GM20000 (cell line): ENCODE data around the gene STX2.
"Not testable (repeated sequence)": the region's sequence is repeated elsewhere in the genome, so short reads cannot be mapped to it uniquely, and the experiment has no call there.

Experiments
- DNase-seq: peaks from one replicate; pipeline ENCODE4 v3.0.0; 2012; ENCODE audit warnings: low spot score
- TF ChIP-seq, protein P1 (sequence below): IDR thresholded peaks from 2 replicates; pipeline ENCODE4 v1.5.1; 2012; ENCODE audit warnings: mild to moderate bottlenecking, control low read depth; ENCODE audit errors: extremely low read depth, missing control alignments

Gene STX2

DNA sequence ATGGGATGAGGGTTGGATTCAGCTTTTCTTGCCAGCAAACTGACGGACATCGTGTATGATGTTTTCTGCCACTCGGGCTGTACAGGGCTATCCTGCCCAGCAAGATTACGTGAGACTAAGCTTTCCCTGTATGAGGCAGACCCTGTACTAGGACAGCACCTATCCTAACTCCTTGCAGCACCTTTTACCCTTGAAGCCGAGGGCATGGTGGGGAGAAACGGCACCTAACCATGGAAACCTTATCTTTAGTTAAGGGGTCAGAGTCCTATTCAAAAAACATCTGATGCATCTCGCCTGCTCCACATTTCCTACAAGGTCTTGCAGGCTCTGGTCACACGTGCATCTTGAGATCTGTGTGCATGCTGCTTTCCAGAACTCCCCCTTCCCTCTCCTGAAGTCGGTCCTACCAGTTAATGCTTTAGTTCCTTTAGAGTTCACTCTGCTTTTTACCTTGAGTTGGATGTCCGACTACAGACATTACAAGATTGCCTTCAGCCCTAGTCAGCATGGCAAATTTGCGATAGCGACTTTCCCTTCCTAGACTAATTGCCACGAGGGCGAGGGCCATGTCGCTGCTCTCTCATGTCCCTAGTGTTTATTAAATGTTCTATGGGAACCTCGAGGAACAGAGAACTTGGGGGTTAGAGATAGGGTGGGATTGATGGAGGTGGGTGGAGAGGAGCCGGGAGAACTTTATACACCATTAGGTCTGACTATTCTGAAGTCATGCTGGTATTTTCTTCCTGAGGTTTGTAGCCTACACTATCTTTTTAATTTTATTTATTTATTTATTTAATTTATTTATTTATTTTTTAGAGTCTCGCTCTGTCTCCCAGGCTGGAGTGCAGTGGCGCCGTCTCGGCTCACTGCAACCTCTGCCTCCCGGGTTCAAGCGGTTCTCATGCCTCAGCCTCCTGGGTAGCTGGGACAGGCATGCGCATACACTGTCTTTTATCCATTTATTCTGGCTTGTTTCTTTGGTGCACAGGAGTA lies 39.4 kb upstream of the STX2 start:
- TF ChIP-seq, protein P1, sequence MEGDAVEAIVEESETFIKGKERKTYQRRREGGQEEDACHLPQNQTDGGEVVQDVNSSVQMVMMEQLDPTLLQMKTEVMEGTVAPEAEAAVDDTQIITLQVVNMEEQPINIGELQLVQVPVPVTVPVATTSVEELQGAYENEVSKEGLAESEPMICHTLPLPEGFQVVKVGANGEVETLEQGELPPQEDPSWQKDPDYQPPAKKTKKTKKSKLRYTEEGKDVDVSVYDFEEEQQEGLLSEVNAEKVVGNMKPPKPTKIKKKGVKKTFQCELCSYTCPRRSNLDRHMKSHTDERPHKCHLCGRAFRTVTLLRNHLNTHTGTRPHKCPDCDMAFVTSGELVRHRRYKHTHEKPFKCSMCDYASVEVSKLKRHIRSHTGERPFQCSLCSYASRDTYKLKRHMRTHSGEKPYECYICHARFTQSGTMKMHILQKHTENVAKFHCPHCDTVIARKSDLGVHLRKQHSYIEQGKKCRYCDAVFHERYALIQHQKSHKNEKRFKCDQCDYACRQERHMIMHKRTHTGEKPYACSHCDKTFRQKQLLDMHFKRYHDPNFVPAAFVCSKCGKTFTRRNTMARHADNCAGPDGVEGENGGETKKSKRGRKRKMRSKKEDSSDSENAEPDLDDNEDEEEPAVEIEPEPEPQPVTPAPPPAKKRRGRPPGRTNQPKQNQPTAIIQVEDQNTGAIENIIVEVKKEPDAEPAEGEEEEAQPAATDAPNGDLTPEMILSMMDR: no peak
- DNase-seq: no peak

DNA sequence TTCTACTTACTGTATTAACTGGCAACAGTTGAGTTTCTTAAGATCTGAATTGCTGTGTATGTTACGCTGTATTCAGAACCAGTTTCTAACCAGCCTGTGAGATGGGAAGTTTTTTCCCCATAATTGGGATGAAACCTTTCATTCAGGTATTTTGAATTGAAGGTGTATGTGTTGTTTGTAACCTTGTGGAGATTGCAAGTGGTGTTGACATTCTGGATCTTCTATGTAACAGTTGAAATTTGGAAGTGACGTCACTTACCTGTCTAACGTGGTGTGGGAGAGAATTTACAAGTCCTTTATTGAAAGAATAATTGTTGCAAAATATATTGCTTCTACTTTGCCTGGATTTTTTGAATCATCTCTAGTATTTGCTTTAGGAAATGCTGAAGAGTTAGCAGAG lies 38.3 kb upstream of the STX2 start:
- TF ChIP-seq, protein P1: no peak
- DNase-seq: no peak

DNA sequence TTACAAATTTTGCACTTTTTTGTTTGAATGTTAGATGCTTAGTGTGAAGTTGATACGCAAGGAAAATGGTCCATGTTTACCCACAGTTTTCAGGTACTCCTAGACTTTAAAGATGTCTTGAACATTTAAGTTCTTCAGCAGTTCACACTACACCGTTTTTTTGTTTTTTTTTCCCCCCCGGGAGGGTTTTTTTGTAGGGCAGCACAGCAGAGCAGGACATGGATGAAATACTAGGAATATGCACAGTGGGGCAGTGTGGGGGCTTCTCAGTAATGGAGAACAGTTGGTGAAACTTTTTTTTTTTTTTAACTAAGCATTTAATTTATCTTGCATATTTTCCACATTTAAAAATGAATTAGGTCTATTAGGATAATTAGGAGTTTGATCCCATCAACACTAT lies 37.7 kb upstream of the STX2 start:
- DNase-seq: no peak
- TF ChIP-seq, protein P1: no peak

DNA sequence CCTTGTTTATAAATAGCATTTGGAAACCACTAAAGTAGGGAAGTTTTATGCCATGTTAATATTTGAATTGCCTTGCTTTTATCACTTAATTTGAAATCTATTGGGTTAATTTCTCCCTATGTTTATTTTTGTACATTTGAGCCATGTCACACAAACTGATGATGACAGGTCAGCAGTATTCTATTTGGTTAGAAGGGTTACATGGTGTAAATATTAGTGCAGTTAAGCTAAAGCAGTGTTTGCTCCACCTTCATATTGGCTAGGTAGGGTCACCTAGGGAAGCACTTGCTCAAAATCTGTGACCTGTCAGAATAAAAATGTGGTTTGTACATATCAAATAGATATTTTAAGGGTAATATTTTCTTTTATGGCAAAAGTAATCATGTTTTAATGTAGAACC lies 37.2 kb upstream of the STX2 start:
- no peak for DNase-seq

DNA sequence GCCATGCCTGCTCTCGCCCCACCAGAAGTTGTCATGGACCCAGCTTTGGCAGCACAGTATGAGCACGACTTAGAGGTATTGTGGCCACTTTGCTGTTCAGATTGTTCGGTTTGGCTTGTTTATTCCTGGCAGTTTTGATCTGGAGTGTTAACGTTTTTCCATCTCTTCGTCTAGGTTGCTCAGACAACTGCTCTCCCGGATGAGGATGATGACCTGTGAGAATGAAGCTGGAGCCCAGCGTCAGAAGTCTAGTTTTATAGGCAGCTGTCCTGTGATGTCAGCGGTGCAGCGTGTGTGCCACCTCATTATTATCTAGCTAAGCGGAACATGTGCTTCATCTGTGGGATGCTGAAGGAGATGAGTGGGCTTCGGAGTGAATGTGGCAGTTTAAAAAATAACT lies 36.7 kb upstream of the STX2 start:
- not testable (repeated sequence) for DNase-seq

More for the DNA sequence above, 37.2 kb upstream of the STX2 start:
- TF ChIP-seq, protein P1: no peak

DNA sequence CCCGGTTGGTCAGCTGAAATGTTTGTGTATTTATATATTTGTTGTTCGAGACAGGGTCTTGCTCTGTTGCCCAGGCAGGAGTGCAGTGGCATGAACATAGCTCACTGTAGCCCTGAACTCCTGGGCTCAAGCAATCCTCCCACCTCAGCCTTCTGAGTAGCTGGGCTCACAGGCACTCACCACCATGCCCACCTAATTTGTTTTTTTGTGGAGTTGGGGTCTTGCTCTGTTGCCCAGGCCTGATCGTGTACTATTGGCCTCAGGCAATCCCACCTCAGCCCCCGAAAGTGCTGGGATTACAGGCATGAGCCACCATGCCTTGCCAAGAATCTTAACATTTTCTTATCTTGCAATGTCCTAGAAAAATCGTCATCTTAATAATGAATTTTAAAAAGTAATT lies 36.1 kb upstream of the STX2 start:
- TF ChIP-seq, protein P1: no peak
- DNase-seq: no peak

DNA sequence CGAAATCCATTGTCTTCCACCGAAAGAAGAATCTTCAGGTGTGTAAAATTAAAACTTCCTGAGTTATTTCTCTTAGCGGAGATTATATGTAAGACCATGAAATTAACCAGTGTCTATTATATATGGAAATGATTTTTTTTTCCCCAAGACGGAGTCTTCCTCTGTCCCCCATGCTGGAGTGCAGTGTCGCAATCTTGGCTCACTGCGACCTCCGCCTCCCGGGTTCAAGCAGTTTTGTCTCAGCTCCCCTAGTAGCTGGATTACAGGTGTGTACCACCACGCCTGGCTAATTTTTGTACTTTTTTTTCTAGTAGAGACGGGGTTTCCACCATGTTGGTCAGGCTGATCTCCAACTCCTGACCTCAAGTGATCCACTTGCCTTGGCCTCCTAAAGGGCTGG lies 35.6 kb upstream of the STX2 start:
- TF ChIP-seq, protein P1: no peak

DNA sequence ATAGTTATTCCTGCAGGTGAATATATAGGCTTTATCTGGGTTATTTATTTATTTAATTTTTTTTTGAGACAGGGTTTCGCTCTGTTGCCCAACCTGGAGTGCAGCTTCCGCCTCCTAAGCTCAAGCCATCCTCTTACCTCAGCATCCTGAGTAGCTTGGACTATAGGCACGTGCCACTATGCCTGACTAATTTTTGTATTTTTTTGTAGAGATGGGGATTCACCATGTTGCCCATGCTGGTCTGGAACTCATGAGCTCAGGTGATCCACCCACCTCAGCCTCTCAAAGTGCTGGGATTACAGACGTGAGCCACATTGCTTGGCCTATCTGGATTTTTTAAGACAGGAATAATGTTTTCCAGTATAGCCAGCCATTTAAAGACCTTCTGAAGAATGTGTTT lies 34.8 kb upstream of the STX2 start:
- TF ChIP-seq, protein P1: no peak
- DNase-seq: no peak

More for the DNA sequence above, 35.6 kb upstream of the STX2 start:
- DNase-seq: no peak
